A549 treated with CpdA at 1 μM for 4 hours (cell line): Measurements from ENCODE around the gene EOMES. TPM values are rescaled to one million over a fixed set of nuclear protein-coding genes. Genes with fewer than 3 reads are reported as not detected.

Experiments
- total RNA-seq: library from RNA; stranded (reverse); fragments of 200-300 nt; extraction: Qiagen RNA extraction; gene quantifications from 5 replicates; pipeline ENCODE4 v1.2.3, GENCODE V29; 2022; ENCODE audit warnings: low read depth

EOMES gene
- 1.8 to 2.5 TPM (median 1.9 TPM) in 5 replicates for total RNA-seq

DNA sequence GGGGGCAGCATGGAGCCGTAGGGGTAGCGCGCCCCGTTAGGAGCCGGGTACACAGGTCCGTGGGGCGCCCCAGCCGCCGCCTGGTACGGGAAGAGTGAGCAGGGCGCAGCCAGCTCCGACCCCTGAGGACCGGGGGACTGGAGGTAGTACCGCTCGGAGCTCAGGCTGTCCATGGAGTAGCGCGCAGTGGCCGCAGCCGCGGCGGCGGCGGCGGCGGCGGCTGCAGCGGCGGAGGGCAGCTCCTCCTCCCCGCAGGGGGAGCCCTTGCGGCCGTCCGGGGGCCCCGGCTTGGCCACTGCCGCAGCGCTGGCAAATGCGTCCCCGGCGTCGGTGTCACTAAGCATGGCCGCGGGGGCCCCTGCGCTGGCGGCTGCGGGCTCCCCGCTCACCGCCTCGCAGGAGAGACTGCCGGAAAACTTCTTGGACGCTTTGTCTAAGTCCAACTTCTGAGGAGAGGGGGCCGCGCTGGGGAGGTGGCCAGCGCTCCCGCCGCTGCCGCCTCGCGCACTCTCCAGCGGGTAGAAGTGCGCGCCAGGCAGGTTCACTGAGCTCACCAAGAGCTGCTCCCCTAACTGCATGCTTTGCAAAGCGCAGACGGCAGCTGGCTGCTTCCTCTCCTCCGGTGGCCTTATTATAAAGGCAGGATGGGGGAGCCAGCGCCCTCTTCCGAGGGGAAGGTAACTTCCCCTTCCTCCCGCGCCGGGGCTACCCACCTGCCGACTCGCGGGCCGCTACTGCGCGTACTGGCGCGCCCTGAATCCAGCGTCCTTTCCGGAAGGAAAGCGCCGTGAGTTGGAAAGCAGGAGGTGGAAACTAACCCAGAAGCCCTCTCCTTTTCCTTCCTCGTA lies at the start of gene EOMES:
Gene EOMES (minus strand): TSS at position 607 of the 848 bp plus-strand sequence. CDS start 29 bp downstream, at position 578.

Other genes starting within 250 kb of the EOMES start
- 16.1 to 31.5 TPM (median 24.8 TPM) in 5 replicates for gene SLC4A7, start 237.9 kb downstream of the EOMES start, total RNA-seq